Esophagus muscularis mucosa (tissue), 4 donors: Measurements from ENCODE around the gene IL18RAP. TPM values are rescaled to one million over a fixed set of nuclear protein-coding genes. Genes with fewer than 3 reads are reported as not detected.

ENCODE experiments used
- DNase-seq: peaks from one replicate; pipeline ENCODE4 v3.0.0-alpha.2; 2017; ENCODE audit errors: extremely low spot score
- H3K27ac ChIP-seq, 4 donors: fragments of 200-600 bp; sonication (generic); replicated peaks in 1 of 4; 1 replicate in 3 of 4; 2 replicates in 1 of 4; pipeline ENCODE4 v1.5.1; 2016 to 2019; ENCODE audit warnings: mild to moderate bottlenecking in 1 of 4
- H3K27me3 ChIP-seq, 4 donors: fragments of 200-600 bp; sonication (generic); one replicate each; pipeline versions ENCODE4 v1.5.1 to v1.6.0; 2016 to 2019
- H3K36me3 ChIP-seq, 4 donors: fragments of 200-600 bp; sonication (generic); one replicate each; pipeline ENCODE4 v1.5.1; 2016 to 2019
- H3K4me1 ChIP-seq, 4 donors: fragments of 200-600 bp; sonication (generic); one replicate each; pipeline ENCODE4 v1.5.1; 2016 to 2019
- H3K4me3 ChIP-seq, 4 donors: fragments of 200-600 bp; sonication (generic); 1 replicate in 2 of 4; 2 replicates in 2 of 4; pipeline ENCODE4 v1.5.1; 2016 to 2019; ENCODE audit warnings: mild to moderate bottlenecking in 4 of 4, moderate library complexity in 1 of 4
- H3K9me3 ChIP-seq, 4 donors: fragments of 200-600 bp; sonication (generic); 1 replicate in 3 of 4; 2 replicates in 1 of 4; pipeline ENCODE4 v1.5.1; 2016 to 2019
- EP300 ChIP-seq: sonication (generic); formaldehyde crosslinking; IDR thresholded peaks from one replicate; pipeline ENCODE4 v1.6.1; 2017; ENCODE audit warnings: antibody characterized with exemption
- POLR2A ChIP-seq: fragments of 450-650 bp; IDR thresholded peaks from one replicate; pipeline ENCODE4 v1.6.1; 2017; ENCODE audit warnings: antibody characterized with exemption, moderate library complexity, mild to moderate bottlenecking, low read depth
- POLR2AphosphoS5 ChIP-seq, 2 donors: sonication (generic); formaldehyde crosslinking; IDR thresholded peaks; one replicate each; pipeline ENCODE4 v1.6.1; 2017; ENCODE audit warnings: antibody characterized with exemption in 2 of 2
- WGBS: methylation state at CpG from one replicate; pipeline ENCODE4 v1.1.5; 2018; 5-methylcytosine and 5-hydroxymethylcytosine counted together
- intact Hi-C: fragments of 100-400 bp; cut with DNase I; formaldehyde crosslinking; loops from one replicate; pipeline ENCODE4 v1.15.1; 2023
- total RNA-seq, 4 donors: library from RNA; depleted of rRNA; stranded (reverse); fragments of >200 nt; gene quantifications; one replicate each; pipeline versions ENCODE4 v1.1.0 to v1.2.1, GENCODE V29; 2016
- TF ChIP-seq, protein P1 (sequence below), 3 experiments: fragments of 200-600 bp in 2 of 3; fragments of 450-650 bp in 1 of 3; sonication (generic) in 2 of 3; IDR thresholded peaks; one replicate each; pipeline ENCODE4 v1.5.1; 2017 to 2019; ENCODE audit warnings: antibody characterized with exemption in 3 of 3, mild to moderate bottlenecking in 2 of 3, moderate library complexity in 1 of 3

Gene IL18RAP
- total RNA-seq, 4 donors from 2014 or later: 0.42 to 11.3 (median 0.58) TPM

DNA sequence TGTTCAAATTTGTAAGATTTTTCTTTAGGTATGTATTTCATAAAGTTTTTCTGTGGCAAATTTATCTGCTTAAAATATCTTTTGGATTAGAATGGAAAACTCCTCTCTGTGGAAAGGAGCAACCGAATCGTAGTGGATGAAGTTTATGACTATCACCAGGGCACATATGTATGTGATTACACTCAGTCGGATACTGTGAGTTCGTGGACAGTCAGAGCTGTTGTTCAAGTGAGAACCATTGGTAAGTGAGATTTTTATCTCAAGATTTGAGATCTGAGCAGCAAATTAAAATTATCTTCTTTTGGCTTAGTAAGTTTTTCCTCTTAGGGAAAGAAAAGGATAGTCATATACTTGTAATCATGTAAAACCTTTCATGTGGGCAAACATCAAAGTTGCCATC lies 14.2 kb downstream of the IL18RAP start:
- H3K36me3 ChIP-seq: no peaks in the 10 kb centered on the region
- intact Hi-C loops: no loop called here
- no peak overlapping the region for H3K4me3 ChIP-seq
- peaks cover 0 to 21% (median 0%) of the 10 kb centered on the region in 4 donors for H3K27me3 ChIP-seq
- H3K9me3 ChIP-seq: no peaks in the 10 kb centered on the region
- H3K4me1 ChIP-seq: no peaks in the 10 kb centered on the region
- 74% methylated on average over 4 of the region's 4 CpGs for WGBS
- DNase-seq: no peak
- no peak overlapping the region for H3K27ac ChIP-seq
- no peak for TF ChIP-seq EP300
- no peak for TF ChIP-seq POLR2A
- no peak for TF ChIP-seq POLR2AphosphoS5 (IDR thresholded peaks at IDR 0.05)
- TF ChIP-seq, protein P1, sequence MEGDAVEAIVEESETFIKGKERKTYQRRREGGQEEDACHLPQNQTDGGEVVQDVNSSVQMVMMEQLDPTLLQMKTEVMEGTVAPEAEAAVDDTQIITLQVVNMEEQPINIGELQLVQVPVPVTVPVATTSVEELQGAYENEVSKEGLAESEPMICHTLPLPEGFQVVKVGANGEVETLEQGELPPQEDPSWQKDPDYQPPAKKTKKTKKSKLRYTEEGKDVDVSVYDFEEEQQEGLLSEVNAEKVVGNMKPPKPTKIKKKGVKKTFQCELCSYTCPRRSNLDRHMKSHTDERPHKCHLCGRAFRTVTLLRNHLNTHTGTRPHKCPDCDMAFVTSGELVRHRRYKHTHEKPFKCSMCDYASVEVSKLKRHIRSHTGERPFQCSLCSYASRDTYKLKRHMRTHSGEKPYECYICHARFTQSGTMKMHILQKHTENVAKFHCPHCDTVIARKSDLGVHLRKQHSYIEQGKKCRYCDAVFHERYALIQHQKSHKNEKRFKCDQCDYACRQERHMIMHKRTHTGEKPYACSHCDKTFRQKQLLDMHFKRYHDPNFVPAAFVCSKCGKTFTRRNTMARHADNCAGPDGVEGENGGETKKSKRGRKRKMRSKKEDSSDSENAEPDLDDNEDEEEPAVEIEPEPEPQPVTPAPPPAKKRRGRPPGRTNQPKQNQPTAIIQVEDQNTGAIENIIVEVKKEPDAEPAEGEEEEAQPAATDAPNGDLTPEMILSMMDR (IDR thresholded peaks at IDR 0.05): no peak

DNA sequence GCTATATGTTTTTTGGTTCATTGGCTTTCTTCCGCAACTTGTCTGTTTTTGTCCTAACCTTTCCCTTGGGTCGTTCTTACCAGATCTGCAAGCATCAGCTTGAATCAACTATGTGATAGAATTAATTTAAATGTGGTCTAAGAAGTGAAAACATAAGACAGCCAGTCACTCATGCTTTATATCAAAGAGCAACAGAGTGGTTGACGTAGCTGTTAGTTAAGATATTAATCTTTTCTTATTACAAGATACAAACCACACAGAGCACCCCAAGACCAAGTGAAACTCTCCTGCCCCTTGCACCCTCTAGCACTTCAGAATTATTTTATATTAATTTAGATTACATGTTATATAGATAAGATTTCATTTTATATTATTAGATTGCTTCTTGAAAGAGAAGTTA lies 15.2 kb downstream of the IL18RAP start:
- Histone ChIP-seq H3K27me3 (peaks cover 0 to 20% (median 0%) of the 10 kb centered on the region in 4 donors), H3K4me1 (no peaks in the 10 kb centered on the region), H3K4me3 (no peak overlapping the region), H3K36me3 (no peaks in the 10 kb centered on the region), H3K27ac (no peak overlapping the region), H3K9me3 (no peaks in the 10 kb centered on the region)
- TF ChIP-seq, protein P1 (IDR thresholded peaks at IDR 0.05): no peak
- TF ChIP-seq EP300: no peak
- TF ChIP-seq POLR2A: no peak
- no peak for TF ChIP-seq POLR2AphosphoS5 (IDR thresholded peaks at IDR 0.05)
- 82% methylated on average over 3 of the region's 3 CpGs for WGBS
- DNase-seq: peak; percentile 24
- intact Hi-C loops: no loop called here

DNA sequence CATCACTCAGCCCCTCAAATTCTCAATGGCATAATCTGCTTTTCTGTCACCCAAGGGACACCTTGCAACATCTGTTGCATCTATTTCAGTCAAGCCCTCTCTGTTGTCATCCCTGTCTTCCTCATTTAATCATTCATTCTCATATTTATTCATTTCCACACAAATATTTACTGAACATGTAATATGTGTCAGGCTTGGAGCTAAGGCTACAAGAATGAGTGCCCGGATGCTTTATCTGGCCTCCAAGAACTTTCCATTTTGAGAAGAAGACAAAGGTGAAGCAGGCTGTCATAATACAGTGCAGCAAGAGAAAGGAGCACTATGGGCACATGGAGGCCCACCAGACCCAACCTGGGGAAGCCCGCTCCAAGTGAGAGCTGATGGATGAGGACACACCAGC lies 15.6 kb downstream of the IL18RAP start:
- intact Hi-C loops: no loop called here
- Histone ChIP-seq H3K4me3 (no peak overlapping the region), H3K36me3 (no peaks in the 10 kb centered on the region), H3K27me3 (peaks cover 0 to 15% (median 0%) of the 10 kb centered on the region in 4 donors), H3K9me3 (no peaks in the 10 kb centered on the region), H3K27ac (no peak overlapping the region), H3K4me1 (no peaks in the 10 kb centered on the region)
- TF ChIP-seq POLR2AphosphoS5 (IDR thresholded peaks at IDR 0.05) (no peak), POLR2A (no peak), EP300 (no peak)
- TF ChIP-seq, protein P1 (IDR thresholded peaks at IDR 0.05): no peak
- peak; percentile 21 for DNase-seq
- 86% methylated on average over 2 of the region's 2 CpGs for WGBS

DNA sequence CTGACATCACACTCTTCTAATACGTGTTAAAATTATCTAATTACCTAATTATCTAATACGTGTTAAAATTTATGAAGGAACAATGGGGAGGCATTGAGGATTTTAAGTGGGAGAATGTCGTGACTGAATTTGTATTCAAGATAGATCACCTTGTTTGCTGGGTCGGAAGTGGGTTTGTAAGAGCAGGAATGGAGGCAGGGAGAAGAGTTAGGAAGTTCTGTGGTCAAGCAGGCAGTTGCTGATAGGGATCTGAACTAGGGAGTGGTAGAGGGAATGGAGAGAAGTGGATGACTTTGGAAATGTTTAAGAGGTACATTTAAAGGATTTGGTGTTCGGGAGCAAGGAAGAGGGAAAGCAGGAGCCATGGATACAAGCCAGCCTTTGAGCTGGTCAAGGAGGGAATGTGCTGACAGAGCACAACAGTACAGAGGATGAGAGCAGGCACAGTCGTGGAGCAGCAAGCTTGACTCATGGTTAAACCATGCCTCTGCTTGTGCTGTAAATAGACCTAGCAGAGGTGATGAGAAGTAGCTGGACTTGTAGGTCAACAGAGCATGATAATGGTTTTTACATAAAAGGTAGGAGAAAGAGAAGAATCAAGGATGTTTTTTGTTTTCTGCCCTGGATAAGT lies 16.2 kb downstream of the IL18RAP start:
- H3K27ac ChIP-seq: no peak overlapping the region
- WGBS: 56% methylated on average over 6 of the region's 6 CpGs
- H3K4me3 ChIP-seq: no peak overlapping the region
- no peaks in the 10 kb centered on the region for H3K4me1 ChIP-seq
- no peaks in the 10 kb centered on the region for H3K36me3 ChIP-seq
- no peaks in the 10 kb centered on the region for H3K9me3 ChIP-seq
- peaks cover 0 to 14% (median 0%) of the 10 kb centered on the region in 4 donors for H3K27me3 ChIP-seq
- peak; percentile 45 for DNase-seq
- TF ChIP-seq POLR2A: no peak
- no peak for TF ChIP-seq POLR2AphosphoS5 (IDR thresholded peaks at IDR 0.05)
- intact Hi-C loops: no loop called here

DNA sequence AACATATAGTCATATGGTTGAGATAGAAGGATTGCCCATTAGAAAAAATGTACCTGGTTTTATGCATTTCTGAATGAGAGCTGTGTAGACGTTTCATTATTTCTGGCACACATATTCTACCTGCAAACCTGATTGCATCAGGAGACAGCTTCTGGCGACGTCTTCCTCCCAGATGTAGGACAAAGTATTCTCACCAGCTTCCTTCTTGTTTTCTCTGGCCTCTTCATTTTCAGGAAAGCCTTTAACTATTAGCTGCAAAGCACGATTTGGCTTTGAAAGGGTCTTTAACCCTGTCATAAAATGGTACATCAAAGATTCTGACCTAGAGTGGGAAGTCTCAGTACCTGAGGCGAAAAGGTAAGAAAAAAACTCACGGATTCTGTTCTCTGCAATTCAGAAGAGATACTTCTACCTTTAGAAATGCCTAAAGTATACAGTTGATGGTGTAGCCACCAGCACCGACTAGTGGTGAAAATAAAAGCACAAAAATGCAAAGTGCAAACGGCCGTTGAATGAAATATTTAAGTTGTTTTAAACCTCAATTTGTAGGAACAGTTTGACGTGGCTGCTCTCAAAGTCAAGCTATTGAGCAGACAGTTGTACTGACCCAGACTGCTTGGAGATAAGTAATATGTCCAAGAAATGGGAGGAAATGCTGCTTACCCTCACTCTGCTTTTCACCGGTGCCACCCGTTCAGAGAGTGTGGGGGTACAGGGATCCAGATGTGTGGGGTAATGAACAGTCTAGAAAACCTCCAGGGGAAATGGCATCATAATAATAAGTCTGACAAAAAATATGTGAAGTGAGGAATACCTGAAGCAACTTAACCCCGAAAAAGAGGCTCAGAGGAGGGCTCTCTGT lies 20.2 kb downstream of the IL18RAP start:
- intact Hi-C loops: no loop called here

More for the DNA sequence above, 20.2 kb downstream of the IL18RAP start:
- H3K36me3 ChIP-seq: no peaks in the 10 kb centered on the region
- TF ChIP-seq, protein P1 (IDR thresholded peaks at IDR 0.05): peak; percentile 32 to 51 (median 51)
- TF ChIP-seq POLR2A (no peak), EP300 (no peak)
- peaks cover 0 to 14% (median 0%) of the 10 kb centered on the region in 4 donors for H3K27me3 ChIP-seq
- no peaks in the 10 kb centered on the region for H3K4me1 ChIP-seq
- peak; percentile 84 for DNase-seq
- H3K27ac ChIP-seq: no peak overlapping the region
- WGBS: 32% methylated on average over 13 of the region's 13 CpGs
- H3K4me3 ChIP-seq: no peak overlapping the region
- no peaks in the 10 kb centered on the region for H3K9me3 ChIP-seq
